Activated CD4-positive, alpha-beta T cell treated with anti-CD3 and anti-CD28 coated beads, Interleukin-10, Interleukin-2, amounts not matched to agents 100 ng/mL and 50 ng/mL, durations not matched to agents 16 hours and 8 hours (primary cell): Measurements from ENCODE around the gene PTPRN2.

ENCODE experiments used
- DNase-seq: peaks from one replicate; pipeline ENCODE4 v3.0.0-alpha.2; 2020

Gene PTPRN2

GRCh38 chr7:158576050-158576762 lies 11.4 kb downstream of the PTPRN2 start:
- no peak for DNase-seq

- DNase-seq: no peak
These were observed 13.2 kb downstream of the PTPRN2 start for GRCh38 chr7:158574308-158575036.

DNA sequence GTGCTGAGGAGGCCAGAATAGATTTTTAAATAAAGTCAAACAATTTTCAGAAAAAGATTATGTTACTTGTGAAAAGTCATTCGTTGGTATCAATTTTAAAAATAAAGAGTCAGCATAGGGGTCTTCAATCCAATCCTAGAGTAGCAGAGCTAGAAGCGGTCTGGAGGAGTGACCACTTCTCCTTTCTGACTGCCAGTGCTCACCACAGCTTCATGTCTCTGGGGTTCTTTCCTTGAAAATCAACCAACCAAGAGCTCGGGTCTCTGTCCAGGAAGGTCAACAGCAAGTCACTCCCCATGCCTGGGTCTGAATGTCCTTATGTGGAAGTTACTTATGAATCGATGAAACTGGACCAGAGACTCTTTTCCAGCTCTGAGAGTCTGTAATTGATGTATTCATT lies 14.3 kb downstream of the PTPRN2 start:
- no peak for DNase-seq

DNA sequence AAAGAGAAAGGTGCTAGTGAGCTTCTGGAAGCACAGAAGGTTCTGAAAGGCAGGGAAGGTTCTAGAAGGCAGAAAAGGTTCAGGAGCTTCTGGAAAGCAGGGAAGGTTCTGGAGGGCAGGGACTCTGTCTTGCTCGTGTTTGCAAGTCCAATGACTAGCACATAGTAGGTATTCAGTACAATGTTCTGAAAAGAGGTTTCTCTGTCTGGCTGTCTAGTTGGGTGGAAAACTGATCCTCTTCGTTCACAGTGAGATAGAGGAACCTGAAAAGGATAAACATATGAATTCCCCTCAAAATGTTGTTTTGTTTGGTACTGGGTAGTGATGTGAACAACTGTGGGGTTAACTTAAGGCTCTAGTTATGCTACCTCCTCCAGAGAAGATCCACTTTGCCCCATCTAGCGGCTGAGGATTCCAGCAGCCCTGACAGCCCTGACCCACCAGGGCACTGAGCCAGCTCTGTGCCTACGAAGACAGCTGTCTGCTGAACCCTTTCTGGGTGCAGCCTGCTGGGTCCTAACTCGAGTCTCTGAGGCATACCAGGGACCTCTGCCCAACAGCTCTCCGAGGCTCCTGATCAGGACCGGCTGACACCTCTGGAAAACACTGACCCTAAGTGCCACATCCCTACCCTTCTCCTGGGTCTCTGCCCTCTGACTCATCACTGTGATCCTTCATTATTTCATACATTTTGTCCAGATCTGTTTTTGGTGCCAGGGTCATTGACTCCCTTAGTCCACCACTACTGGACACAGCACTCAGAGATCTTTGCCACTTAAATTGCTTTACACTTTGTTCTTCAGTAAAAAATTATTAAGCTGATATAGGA lies 15.4 kb downstream of the PTPRN2 start:
- no peak for DNase-seq

DNA sequence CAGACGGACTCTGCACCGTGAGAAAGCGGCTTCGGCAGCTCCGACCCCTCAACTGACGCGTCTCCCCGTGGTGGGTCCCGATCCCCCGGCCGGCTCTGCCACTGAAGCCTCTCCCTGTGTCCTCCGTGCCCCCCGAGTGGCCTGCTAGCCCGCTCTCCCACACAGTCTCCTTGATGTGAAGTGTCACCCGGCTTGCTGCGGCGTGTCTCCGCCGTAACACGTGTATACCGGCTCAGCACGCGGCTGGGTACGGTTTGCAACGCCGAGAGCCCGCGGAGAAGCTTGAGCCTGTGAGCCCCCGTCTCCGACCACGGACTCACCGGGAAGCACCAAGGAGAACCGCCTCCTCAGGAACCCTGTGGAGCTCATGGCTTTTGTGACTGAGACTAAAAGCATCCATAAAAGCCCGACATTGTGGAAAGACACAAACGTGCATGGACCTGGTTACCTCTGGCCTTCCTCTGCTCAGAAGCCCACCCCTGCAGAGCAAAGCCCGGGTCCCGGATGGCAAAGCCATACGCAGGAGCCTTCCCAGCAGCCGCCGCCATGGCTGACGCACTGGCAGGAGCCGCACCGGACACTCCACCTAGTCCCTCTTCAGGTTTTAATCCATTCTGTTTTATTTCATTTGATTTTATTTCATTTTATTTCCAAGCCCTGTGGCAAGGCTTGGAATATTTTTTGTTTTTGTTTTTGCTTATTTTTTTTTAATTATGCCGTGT lies 17.0 kb downstream of the PTPRN2 start:
- DNase-seq: no peak

- DNase-seq: no peak
These were observed 17.7 kb downstream of the PTPRN2 start for GRCh38 chr7:158569858-158570323.

DNA sequence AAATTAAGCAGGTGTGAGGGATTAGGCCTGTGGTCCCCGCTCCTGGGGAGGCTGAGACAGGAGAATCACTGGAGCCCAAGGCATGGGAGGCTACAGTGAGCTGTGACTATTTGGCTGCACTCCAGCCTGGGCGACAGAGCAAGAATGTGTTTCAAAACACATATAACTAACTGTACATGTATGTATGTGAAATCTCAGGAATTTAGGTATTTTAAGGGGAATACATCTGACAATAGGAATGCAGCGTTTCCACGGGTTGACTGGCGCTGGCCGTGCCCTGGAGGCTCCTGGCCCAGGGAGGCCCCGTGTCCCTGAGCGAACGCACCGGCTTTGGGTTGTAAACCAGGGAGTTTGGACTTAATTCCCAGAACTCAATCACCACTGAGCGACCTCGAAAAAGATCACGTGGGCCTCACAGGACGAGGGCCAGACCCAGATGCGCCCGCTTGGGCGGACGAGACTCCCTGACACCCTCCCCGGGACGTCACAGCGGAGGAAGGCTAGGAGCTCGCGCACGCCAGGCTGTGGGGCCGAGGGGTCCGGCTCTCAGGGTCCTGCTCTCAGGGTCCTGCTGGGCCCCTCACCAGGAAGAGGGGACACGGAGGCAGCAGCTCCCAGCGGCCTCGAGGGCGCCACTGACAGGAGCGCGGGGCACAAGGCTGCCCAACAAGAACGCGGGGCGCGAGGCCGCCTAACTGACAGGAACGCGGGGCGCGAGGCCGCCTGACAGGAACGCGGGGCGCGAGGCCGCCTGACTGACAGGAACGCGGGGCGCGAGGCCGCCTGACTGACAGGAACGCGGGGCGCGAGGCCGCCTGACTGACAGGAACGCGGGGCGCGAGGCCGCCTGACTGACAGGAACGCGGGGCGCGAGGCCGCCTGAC lies 18.4 kb downstream of the PTPRN2 start:
- DNase-seq: no peak

DNA sequence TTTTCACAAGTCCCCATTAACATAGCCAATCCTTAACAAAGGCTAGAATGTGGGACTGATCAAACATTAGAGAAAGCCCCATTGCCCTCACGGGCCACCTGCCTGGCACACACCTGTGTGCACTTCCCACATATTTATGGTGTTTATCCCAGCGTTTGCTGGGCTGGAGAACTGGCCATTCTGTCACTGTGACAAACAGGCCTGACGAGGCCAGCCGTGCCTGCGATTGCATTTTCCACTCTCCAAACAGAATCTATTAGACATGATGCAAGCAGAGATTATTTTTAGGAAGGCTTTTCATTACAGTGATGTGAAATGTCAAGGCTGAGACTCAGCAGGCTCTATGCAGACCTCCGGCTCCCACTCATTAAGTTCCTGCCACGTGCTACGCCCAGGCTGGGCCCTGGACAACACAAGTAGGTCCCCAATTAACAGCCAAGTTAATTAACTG lies 20.4 kb downstream of the PTPRN2 start:
- no peak for DNase-seq

GRCh38 chr7:158564663-158565035 lies 23.0 kb downstream of the PTPRN2 start:
- DNase-seq: no peak

- no peak for DNase-seq
These were observed 23.5 kb downstream of the PTPRN2 start for GRCh38 chr7:158563911-158564662.

GRCh38 chr7:158563051-158563450 lies 24.6 kb downstream of the PTPRN2 start:
- no peak for DNase-seq

DNA sequence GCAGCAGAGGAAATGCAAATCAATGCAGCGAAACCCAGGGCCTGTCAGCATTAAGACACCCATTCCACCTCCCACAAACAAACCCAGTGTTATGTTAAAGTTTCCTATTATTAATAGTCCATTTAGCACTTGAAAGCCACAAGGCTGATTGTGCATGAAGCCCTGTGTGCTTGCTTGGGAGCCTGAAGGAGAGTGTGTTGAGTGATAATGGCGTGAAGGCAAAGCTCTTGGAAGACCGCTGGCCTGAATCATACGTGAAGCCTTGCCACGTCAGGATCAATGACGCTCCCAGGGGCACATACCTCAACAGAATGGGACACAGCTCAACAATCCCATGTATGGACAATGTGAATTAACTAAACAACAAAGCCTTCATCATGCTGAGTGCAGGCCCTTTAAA lies 25.1 kb downstream of the PTPRN2 start:
- DNase-seq: no peak

DNA sequence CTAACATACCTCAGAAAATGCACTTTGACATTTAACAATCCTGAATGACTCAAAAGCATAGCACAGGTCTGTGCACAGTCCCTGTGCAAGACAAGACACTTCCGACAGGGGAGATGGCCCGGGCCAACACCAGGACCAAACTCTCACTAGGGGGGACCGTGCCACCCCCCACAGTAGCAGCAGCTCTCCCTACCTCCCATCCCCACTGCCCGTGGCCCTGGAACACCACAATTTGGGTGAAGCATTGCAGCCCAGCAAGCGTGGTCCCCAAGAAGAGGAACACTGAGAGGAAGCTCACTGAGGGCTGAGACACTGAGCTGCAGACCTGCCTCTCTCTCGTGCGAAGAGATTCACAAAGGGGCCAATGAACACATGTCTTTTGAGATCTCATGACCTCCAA lies 26.0 kb downstream of the PTPRN2 start:
- no peak for DNase-seq

- DNase-seq: no peak
These were observed 27.2 kb downstream of the PTPRN2 start for GRCh38 chr7:158560386-158560785.

GRCh38 chr7:158559356-158559755 lies 28.3 kb downstream of the PTPRN2 start:
- no peak for DNase-seq

DNA sequence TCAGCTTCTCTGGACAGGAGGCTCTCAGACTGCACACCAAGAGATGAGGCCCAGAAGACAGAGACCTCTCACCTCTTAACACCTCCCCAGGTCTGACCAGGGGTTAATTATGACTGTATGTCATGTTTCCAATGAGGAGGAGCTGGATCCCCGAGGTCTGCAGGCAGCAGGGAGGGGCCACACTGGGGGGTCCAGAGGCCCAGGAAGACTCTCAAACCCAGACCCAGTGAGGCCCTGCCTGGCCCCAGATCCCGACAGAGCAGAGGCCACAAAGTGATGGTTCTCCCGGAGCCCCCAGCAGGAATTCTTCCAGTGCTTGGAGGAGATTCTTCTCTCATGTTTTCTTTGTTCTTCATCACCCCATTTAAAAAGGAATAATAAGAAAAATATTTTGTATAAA lies 28.8 kb downstream of the PTPRN2 start:
- no peak for DNase-seq

DNA sequence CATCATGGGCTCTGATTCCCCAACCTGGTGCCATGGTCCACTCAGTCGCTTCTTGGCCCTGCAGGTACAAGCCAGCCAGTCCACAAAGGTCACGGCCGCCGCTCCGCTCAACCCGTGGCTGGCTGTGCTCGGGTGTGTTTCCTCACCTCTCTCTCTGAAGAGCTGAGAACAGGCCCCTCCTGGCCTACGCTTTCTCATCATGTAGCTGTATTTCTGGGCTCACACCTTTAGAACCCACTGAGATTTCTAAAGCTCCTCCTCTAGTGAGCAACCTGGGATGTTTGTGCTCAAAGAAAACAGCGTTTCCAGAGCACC lies 30.2 kb downstream of the PTPRN2 start:
- DNase-seq: no peak

- DNase-seq: no peak
These were observed 30.7 kb downstream of the PTPRN2 start for GRCh38 chr7:158556721-158557440.

GRCh38 chr7:158555034-158555520 lies 32.5 kb downstream of the PTPRN2 start:
- DNase-seq: no peak

DNA sequence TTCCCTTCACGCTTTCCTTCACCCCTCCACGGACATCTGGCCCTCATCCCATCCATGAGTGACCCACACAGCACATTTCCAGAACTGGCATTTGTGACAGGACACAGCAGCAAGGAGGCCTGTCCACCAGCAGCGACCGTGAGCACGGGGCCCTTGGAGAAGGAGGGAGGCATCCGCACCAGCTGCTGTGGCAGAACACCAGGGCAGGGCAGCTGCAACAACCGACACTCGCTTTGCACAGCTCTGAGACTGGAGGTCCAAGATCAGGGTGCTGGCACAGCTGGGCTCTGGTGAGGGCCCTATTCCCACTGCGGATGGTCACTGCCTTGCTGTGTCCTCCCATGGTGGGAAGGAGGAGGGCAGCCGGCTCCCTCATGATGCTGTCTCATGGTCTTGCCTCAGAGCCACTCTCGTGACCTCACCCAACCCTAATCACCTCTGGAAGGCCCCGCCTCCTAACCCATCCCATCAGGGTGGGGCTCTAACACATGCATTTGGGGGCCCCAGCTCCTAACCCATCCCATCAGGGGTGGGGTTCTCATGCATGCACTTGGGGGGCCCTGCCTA lies 36.7 kb downstream of the PTPRN2 start:
- no peak for DNase-seq
